ENCODE data around the gene PIH1D1.

DNA sequence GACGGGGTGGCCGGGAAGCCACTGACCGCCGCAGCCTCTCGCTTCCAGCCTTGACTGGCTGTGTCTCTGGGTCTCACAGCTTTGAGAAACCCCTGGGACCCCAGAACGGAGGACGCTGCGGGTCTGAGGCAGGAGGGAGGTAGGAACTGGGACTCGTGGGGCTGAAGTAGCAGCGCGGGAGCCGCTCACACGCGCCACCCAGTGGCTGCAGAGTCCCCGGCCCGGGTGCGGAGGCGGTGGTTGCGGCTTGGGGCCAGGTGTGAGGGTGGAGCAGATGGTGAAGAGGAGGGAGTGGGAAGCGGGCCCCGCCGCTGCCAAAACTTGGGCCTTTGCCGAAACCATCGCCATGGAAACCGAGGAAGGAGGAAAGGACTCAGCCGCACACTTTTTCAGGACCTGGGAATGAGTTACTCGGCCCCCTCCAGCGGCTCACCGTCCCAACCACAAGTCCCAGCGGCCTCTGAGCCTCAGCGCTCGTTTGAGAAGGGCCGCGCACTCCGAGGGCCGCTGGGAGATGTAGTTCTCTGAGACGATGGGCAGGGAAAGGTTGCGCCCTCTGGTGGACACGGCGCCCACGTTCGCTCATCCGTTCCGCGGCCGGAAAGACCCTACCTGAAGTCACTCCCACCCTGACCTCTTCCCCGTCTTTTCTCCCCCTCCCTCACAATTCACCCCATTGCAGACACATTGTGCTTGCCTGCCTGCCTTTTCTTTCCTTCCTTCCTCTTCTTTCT is 8.1 kb downstream of the PIH1D1 start:
- peak; percentile 66 to 91 for TF ChIP-seq CTCF (conservative IDR thresholded peaks at IDR 0.05 in 1 of 2, IDR thresholded peaks at IDR 0.05 in 1 of 2; ENCODE audit: extremely low read depth in 1 of 2, insufficient read depth in 1 of 2, low read depth in 1 of 2, low read length in 2 of 2)
- no peak for TF ChIP-seq EZH2 (IDR thresholded peaks at IDR 0.05; ENCODE audit: borderline replicate concordance, low read length)

All from mammary epithelial cell (primary cell).